ENCODE measurements around the gene UCN3.
"Not testable (repeated sequence)": the region's sequence is repeated elsewhere in the genome, so short reads cannot be mapped to it uniquely, and the experiment has no call there.

The UCN3 gene

GRCh38 chr10:5410787-5411186 lies 46.0 kb downstream of the UCN3 start:
- DNase-seq: not testable (repeated sequence)

GRCh38 chr10:5411941-5412276 lies 47.1 kb downstream of the UCN3 start:
- DNase-seq: no peak

- peak; percentile 74 for DNase-seq
Measured at GRCh38 chr10:5412277-5412941, 47.6 kb downstream of the UCN3 start, which contains the start of gene NET1. Gene NET1, plus strand, starts transcription at chr10:5412557. Its CDS starts 136 bp downstream, at chr10:5412693.

- no peak for DNase-seq
Measured at GRCh38 chr10:5413012-5413938, 48.5 kb downstream of the UCN3 start.

- peak; percentile 90 for DNase-seq
Measured at GRCh38 chr10:5416981-5417380, 52.2 kb downstream of the UCN3 start.

- no peak for DNase-seq
Measured at GRCh38 chr10:5418584-5418983, 53.8 kb downstream of the UCN3 start.

- DNase-seq: no peak
Measured at GRCh38 chr10:5419466-5420094, 54.8 kb downstream of the UCN3 start.

- DNase-seq: no peak
Measured at GRCh38 chr10:5423771-5424170, 59.0 kb downstream of the UCN3 start.
